ENCODE results near the gene MGP.

MGP gene

DNA sequence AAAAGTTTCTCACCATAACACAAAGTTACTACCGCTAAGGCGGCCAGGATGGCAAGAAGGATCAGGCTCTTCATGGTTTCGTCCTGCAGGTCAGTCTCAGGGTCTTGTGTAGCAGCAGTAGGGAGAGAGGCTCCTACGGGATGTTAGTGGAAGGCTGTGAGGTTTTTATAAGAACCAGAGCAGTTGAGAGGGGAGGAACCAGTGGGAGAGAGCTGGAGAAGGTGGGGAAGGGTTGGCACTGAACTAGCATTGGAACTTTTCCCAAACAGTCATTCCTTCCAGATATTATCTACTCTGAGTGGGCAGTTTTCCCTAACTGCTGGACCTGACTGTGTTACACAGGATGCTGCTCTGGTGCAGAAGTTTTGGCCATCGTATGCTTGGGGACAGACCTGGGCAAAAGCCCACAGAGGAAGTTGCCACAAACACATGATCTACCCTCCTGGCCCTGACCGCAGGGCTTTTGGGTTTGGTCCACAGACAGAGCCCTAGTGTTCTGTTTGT, at the start of gene MGP:
Gene MGP, minus strand, starts transcription at position 137 of the 504 bp plus-strand sequence. Its CDS starts 63 bp downstream, at position 74.
- DNase-seq, result no peak

DNA sequence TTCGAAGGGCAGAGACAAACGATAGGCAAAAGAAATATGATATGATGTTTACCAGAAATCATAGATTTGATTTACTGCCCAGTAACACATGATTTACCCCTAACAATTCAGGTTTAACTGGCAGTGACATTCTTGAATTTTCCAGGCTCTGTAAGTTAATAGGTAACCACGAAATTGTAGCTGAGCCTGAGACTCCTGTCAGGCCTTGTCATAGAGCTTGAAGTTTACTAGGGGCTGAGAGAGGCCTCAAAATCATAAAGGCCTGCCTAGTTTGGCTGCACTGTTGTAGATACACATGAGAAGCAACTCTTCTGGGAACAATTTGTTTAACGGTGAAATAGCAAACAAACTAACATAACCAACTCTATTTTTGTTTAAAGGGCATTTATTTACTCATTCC, 49.4 kb upstream of the MGP start:
- DNase-seq, result no peak

DNA sequence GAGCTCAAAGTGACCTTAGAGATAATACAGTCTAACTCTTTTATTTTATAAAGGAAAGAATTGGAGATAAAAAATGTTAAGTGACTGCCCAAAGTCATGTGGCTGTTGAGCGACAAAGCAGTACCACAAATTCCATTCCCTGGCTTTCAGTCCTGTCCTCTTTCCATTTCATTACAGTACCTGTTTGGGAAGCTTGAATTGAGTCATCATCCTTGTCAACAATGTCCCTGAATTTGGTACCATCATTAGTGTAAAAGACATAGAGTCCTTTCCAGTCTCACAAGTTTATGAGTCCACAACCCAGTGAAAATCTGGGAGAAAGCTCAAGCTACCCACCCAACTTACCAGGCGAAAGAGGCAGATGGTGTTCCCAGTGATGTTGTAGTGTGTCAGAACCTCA, 48.9 kb upstream of the MGP start:
- DNase-seq, result no peak

DNA sequence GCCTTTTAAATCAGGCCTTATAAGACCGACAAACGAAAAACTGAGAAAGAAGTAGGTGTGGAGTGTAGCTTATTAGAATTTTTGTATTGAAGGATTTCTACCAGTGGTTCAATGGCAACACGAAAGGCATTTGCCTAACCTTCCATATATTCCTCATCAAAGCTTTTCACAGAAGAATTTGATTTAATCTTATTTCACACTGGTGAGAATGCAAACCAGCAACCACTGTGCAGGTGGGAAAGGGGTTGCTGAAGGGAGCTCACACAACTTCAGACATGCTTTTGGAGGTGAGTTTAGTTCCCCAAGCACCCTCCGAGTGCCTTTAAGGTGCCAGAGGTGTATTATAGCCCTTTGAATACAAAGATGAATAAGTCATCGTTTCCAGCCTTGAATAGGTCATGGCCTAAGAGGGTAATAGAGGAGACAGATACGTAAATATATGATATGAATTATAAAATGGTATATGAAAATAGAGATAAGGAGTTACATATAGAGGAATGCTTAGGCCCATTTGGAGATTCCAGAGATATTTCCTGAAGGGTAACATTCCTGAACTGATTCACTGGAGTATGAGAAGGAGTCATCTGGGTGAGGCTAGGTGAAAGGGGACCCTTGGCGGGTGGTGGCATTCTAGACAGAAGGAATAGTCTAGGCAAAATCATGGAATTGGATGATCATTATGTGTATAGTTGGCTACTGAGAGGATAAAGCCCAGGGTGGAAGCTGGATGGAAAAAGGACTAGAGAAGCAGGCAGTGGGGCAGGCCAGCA, 46.3 kb upstream of the MGP start:
- DNase-seq, result no peak

DNA sequence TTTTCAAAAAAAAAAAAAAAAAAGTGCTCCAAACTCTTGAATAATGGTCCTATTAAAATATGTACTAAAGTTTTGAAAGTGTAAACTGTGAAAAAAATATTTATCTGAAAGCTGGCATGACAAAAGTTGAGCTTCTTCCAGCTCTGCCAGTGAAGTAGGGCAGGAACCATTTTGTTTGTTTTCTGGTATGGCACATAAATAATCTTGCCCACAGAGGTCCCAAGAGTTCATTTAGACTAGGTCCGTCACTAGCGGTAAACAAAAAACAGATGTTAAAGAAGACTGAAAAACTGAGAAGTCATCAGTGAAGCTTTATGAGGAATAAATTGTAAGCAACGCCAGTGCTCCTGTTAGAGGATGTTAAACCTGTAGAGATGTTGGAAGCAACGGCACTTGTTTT, 45.7 kb upstream of the MGP start:
- no peak for DNase-seq

DNA sequence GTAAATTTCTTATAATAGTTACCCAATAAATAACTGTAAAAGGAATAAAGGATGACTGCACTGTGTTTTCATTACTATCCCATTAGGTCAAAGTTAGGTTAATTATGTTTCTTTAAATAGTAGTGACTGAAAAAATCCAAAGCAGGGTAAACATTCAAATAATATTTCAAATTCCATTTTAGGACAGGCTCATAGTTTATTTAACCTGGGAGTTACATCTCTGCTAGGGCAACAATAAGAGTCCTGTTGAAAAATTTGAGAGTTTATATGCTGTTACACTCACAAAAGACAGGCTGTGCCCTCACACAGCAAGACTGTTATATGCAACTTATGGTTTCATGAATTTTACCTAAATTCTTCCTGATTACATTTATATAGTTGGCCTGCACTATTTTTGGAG, 44.6 kb upstream of the MGP start:
- no peak for DNase-seq

DNA sequence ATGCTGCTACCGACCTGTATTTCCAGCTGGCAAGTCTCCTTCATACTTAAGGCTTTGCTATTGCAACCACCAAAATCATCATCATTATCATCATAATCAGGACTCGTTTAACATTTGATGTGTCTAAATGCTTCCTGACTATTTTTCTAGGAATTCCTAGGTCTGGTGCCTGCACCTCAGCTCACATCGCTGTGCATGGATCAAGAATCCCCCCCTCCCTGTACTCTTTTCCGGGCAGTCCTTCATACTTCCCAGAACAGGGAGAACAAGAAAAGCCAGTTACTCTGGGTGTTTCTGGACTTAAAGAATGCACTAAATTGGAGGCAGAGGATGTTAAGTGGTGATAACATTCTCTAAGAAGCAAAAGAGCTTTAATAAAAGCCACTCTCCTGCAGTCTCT, 43.3 kb upstream of the MGP start:
- no peak for DNase-seq

DNA sequence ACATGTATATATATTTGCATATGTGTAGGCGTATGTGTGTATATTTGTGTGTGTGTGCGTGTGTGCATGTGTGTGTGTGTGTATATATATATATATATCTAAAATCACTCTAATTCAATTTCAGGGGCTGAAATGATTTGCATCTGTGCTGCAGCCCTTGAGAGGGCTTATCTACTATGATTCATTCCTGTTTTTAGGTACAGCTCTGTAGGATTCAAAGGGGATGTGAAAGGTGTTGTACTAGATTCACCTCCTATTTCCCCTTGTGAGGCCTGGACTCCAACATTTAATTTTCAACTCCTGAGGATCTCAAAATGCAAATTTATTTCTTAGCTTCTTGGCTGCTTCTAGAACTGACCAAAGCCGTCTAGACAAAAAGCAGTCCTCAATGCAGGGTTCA, 41.6 kb upstream of the MGP start:
- DNase-seq, result no peak

DNA sequence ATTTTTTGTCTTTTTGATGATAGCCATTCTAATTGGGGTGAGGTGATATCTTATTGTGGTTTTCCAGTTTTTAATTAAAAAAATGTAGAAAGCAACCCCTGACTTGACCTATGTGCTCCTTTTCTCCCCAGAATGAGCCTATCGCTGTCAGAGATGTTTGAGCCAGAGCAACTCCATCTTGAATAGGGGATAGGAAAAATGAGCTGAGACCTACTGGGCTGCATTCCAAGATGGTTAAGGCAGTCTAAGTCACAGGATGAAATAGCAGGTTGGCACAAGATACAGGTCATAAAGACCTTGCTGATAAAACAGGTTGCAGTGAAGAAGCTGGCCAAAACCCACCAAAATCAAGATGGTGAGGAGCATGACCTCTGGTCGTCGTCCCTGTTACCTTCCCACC, 38.9 kb upstream of the MGP start:
- DNase-seq, result no peak

DNA sequence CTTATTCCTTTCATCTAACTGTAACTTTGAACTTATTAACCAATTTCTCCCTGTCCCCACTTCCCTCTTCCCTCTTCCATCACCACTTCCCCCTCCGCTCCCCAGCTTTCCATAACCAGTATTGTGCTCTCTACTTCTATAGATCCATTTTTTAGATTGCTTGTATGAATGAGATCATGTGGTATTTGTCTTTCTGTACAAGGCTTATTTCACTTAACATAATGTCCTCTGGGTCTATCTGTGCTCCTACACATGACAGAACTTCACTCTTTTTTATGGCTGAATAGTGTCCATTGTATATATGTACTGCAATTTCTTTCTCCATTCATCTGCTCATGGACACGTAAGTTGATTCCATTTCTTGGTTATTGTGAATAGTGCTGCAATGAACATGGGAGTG, 38.3 kb upstream of the MGP start:
- DNase-seq, result no peak

DNA sequence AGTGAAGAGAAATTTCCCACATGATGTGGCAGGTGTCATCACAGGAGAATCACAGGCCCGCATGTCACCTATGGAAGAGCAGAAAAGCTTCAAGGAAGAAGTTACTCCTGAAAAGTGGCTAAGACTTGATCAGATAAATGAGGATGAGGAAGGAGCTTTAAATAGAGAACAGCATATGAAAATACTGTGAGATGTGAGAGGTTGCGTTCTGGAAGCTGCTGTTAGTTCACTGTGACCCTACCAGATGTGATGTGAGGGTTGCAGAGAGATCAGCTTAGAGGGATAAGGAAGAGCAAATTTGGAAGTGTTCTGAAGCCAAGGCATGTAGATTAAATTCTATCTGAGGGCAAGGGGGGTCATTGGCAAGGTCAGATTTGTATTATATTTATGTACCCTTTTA, 35.6 kb upstream of the MGP start:
- no peak for DNase-seq

DNA sequence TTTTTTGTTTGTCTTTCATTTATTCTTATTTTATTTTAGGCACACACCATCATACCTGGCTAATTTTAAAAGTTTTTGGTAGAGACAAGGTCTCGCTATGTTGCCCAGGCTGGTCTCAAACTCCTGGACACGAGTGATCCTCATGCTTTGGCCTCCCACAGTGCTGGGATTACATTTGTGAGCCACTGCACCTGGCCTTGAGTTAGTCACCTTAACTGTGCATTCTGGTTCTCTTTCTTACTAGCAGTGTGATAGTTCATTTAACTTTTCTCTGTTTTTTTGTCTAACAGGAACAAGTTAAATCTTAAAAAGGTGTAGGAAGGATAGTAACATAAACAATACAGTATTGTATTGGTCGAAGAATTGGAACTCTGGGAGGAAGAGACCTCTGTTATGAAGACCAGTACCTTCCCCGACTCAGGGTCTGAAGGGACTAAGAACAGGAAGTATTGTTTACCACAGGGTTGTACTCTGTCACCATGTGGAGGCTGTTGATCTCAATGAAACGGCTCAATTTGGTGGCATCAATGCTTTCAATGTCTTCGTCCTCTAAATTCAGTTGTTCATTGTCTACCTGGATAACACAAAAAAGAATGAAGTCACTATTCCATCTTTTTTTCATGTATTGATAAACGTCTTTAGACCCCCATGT, 34.9 kb upstream of the MGP start:
- no peak for DNase-seq

DNA sequence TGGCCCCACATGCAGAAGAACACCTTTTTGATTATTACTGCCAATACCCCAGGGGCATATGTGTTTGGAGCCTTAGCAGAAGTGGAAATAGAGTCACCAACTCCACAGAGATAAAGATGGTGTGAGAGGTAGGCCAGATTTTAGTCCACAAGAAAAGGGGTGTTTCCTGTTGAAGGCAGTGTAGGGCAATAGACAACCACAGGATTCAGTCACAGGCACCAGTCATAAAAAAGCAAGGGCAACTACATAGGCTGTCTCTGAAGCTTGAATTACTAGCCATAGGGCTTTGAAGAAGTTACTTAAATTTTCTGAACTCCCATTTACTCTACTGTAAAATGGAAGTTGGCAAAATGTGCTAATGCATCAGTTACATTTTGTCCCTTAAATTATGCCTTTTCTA, 33.8 kb upstream of the MGP start:
- DNase-seq, result no peak

DNA sequence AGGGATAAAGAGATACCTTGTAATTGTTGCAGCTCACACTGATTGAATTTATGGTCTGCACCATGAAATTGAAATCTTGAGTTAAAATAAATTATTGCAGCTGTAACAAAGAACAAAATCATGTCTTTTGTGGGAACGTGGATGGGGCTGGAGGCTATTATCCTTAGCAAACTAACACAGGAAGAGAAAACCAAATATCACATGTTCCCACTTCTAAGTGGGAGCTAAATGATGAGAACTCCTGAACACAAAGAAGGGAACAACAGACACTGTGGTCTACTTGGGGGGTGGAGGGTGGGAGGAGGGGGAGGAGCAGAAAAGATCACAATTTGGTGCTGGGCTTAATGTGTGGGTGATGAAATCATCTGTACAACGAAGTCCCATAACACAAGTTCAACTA, 30.1 kb upstream of the MGP start:
- no peak for DNase-seq

DNA sequence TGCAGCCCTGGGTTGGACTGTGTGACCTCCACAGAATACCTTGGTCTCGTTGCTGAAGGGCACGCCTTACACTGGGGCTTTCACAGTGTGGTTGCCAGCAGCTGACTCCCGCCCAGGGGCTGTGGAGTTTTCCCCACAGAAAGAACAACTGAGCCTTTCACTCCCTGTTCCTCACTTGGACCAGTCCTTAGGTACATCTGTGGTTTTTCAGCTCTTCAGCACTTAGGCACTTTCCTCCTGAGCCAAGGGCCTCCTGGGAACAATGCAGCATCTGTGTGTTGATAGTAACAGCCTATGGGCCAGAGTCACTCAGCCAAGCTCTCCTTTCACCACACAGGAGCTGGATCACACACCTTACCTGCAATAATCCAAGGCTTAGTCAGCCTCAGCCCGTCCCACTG, 27.7 kb upstream of the MGP start:
- no peak for DNase-seq

DNA sequence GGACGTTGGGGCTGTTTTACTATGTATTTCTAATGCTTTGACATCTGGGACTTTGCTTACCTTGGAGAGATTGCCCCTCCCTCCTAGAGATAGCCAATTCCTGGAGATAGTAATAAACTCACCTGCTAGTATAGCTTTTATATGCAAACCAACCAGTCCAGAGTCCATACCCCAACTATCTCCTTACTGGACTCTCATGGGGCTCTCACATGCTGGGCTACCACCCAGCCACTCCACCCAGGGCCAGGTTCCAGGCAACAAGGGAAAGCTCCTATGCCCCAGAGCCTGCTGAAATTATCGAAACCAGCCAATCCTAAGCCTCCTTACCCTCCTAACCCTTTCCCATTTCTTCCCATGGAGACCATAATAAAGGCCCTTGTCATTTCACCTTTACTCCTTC, 25.5 kb upstream of the MGP start:
- DNase-seq, result no peak

DNA sequence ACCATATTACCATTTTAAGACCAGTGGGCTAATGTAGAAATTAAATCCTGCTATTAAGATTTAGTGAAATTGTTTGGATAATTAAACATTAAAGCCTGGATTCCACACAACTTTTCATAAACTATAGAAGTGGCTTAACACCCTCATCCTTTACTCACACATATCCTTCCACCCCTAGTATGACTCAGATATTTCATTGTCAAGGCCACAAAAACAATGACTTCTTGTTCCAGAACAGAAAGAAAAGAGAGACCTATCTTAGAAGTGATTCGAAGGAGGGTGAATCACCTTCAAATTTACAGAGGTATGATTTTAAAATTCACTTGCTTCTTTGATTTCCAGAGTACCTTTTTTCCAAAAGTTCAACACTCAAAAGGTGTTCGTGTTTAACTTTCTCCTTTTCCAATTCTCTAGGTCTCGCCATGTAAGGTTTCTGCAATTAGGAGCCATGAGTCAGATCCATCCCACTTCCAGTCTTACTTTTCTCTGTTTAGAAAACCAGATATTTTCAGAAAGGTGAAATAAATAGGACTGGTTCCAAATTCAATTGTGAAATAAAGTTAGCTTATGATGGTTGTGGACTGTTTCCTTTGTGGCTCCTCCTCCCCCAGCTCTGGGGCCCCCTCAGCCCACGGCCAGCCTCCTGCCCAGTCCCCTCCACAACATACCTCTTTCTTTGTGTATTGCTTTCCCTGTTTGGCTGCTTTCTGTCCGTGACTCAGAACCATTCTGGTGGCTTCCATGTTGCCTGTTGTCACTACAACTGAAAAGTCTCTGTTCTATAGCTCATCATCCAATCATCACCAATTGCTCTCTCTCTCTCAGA, 24.6 kb upstream of the MGP start:
- DNase-seq, result no peak

DNA sequence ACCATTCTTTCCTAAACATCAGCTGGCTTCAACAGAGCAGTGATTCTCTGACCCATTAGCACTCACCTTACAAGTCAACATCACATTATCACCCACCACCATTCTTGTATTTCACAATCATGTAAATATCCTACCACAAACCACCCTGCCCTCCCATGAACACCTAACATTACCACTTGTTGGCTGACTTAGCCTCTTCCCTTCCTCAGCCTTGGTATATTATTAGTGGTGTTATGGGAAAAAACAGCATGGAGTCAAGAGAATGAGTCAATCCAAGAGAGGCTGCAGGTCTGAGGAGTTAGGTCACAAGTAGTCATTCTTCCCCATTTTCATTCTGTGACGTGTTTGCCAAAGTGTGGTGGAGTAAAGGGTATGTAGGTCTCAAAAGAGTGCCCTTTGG, 22.3 kb upstream of the MGP start:
- DNase-seq, result no peak

DNA sequence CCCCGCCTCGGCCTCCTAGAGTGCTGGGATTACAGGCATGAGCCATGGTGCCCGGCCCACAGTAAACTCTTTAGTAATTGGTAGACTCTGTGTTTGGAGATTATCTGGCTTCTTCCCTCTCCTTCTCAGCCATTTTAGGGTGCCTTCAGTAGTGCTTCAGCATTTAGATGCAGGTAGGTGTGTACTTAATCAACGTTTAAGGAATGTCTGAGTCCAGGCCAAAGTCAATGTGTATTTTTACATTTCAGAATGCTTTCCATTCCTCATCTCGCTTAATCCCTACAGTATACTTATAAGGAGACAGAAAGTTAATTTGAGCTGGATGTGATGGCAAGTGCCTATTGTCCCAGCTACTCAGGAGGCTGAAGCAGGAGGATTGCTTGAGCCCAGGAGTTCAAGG, 20.5 kb upstream of the MGP start:
- DNase-seq, result no peak

DNA sequence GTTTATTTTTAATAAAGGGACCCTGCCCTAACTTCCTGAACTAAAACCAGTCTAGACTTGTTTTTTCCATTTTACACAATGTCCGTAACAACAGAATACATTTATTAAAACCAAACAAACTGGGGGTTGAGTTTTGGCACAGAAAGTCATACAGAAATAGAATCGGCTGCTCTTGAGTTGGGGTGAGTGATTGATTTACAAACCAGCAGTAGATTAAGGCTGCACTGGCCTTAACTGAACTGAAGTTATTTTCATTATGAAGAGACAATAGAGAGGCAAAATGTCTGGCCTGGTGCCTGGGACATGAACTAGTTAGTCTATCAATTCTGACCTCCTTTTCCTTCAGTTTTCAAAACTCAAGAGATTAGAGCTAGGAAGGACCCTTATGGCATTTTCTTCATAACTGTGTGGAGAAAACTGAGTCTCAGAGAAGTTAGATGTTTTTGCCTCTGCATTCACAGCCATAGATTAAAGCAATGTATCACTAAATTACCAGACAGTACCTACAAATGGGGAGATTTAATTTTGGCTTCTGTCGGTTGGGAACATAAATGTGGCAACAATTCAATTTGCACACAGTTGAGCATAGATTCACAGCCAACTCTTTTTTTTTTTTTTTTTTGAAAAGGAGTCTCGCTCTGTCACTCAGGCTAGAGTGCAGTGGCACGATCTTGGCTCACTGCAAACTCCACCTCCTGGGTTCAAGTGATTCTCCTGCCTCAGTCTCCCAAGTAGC, 19.8 kb upstream of the MGP start:
- no peak for DNase-seq

DNA sequence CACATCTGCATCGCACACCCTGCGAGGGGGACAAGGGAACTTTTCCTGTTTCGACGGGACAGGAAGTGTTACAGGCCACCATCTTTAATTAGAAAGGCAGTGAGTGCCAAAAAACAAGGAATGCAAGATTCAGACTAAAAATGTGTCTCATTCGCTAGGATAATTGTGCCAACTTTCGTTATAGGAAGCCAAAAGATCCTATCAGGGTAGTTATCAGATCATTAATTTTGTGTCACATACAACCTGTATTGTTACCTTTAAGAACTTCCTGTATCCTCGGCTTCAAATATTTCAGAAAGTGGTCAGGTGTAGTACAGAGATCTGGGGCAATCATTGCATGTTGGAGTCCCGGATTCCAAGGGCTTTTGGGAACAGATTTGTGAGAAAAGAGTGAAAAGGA, 19.2 kb upstream of the MGP start:
- DNase-seq, result no peak

DNA sequence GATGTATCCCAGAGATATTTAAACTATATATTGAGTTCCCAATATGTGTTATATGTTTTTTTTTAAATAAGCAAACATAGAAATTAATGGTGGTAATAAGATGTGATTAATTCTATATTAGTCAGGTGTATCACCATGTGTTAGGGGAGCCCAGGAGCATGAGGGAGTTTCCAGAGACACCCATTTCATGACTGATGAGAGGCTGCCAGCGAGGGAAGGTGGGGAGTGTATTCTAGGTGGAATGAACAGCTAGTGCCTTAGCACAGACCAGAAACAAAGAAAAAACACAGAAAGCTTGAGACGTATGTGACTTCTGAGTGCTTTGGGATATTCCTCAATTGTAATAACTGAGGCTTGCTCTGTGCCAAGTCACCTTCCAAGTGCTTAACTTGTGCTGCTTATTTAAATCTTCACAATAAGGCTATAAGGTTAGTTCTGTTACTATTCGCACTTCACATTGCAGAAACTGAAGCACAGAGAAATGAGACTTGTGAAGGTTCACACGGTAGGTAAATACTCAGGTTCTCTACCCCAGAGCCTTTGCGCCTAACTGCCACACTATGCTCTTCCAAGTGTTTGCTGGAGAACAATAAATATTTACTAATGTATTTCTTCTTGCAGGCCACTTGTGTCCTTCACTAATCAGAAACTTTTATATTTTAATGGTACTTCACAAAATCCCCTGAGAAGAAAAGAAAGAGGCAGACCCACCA, 17.9 kb upstream of the MGP start:
- no peak for DNase-seq

All from NCI-H2081 (cell line).